NOMO-1 treated with dmso at 0.1 percent for 144 hours (cell line): Measurements from ENCODE around the gene TENT4A.
"Not testable (repeated sequence)": the region's sequence is repeated elsewhere in the genome, so short reads cannot be mapped to it uniquely, and the experiment has no call there.

Experiments used
- DNase-seq: peaks from one replicate; lab custom pipeline; 2025; ENCODE audit not compliant: unreplicated experiment; lab: John Stamatoyannopoulos, UW

TENT4A gene

GRCh38 chr5:6713274-6714225, at the start of gene TENT4A:
TSS of gene TENT4A (plus strand) at chr5:6713432. CDS start at chr5:6713984, 552 bp downstream.
- no peak for DNase-seq

GRCh38 chr5:6666762-6667161, 46.5 kb upstream of the TENT4A start:
- DNase-seq, result no peak

- no peak for DNase-seq
Measured at GRCh38 chr5:6667648-6668047, 45.6 kb upstream of the TENT4A start.

GRCh38 chr5:6668717-6669116, 44.5 kb upstream of the TENT4A start:
- DNase-seq, result not testable (repeated sequence)

GRCh38 chr5:6673031-6673430, 40.2 kb upstream of the TENT4A start:
- DNase-seq, result no peak

GRCh38 chr5:6673963-6674362, 39.3 kb upstream of the TENT4A start:
- no peak for DNase-seq

GRCh38 chr5:6674421-6674820, 38.8 kb upstream of the TENT4A start:
- DNase-seq, result no peak

- no peak for DNase-seq
Measured at GRCh38 chr5:6674886-6675285, 38.3 kb upstream of the TENT4A start.

- DNase-seq, result no peak
Measured at GRCh38 chr5:6675784-6676491, 37.3 kb upstream of the TENT4A start.

- no peak for DNase-seq
Measured at GRCh38 chr5:6676702-6677101, 36.5 kb upstream of the TENT4A start.

- DNase-seq, result no peak
Measured at GRCh38 chr5:6678385-6678784, 34.8 kb upstream of the TENT4A start.

- DNase-seq, result no peak
Measured at GRCh38 chr5:6680922-6681321, 32.3 kb upstream of the TENT4A start.

- no peak for DNase-seq
Measured at GRCh38 chr5:6681682-6682081, 31.6 kb upstream of the TENT4A start.

- no peak for DNase-seq
Measured at GRCh38 chr5:6682239-6682638, 31.0 kb upstream of the TENT4A start.

- DNase-seq, result no peak
Measured at GRCh38 chr5:6683241-6683640, 30.0 kb upstream of the TENT4A start.

GRCh38 chr5:6684075-6684474, 29.2 kb upstream of the TENT4A start:
- no peak for DNase-seq

GRCh38 chr5:6686501-6686900, 26.7 kb upstream of the TENT4A start:
- no peak for DNase-seq

GRCh38 chr5:6686915-6687409, 26.3 kb upstream of the TENT4A start:
- DNase-seq, result no peak

GRCh38 chr5:6687505-6687904, 25.7 kb upstream of the TENT4A start:
- DNase-seq, result no peak

GRCh38 chr5:6692906-6693305, 20.3 kb upstream of the TENT4A start:
- DNase-seq, result no peak

- DNase-seq, result no peak
Measured at GRCh38 chr5:6698696-6699095, 14.5 kb upstream of the TENT4A start.

GRCh38 chr5:6699357-6699756, 13.9 kb upstream of the TENT4A start:
- DNase-seq, result no peak
